ENCODE data around the gene MRPL27.

MRPL27 gene

DNA sequence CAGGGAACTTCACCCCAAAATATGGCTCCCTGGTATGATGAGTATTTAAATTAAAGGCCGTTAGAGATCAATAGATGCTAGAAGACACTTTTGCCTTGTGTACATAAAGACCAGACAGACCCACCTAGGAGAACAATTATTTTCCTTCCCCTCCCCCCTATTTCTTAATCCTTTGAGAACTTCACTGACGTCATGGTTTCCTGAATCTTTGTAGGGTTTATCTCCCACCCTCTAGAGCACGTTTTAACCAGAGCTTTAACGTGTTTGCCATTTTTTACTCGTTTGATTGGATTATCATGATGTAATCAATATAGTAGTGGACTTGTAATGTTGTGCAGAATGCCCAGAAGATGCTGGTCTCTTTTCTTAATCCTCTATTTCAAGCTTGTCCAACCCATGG is 49.9 kb downstream of the MRPL27 start:
- H3K4me3 ChIP-seq (ENCODE audit: low read depth, low read length): no peak overlapping the region
- TF ChIP-seq, protein P1, sequence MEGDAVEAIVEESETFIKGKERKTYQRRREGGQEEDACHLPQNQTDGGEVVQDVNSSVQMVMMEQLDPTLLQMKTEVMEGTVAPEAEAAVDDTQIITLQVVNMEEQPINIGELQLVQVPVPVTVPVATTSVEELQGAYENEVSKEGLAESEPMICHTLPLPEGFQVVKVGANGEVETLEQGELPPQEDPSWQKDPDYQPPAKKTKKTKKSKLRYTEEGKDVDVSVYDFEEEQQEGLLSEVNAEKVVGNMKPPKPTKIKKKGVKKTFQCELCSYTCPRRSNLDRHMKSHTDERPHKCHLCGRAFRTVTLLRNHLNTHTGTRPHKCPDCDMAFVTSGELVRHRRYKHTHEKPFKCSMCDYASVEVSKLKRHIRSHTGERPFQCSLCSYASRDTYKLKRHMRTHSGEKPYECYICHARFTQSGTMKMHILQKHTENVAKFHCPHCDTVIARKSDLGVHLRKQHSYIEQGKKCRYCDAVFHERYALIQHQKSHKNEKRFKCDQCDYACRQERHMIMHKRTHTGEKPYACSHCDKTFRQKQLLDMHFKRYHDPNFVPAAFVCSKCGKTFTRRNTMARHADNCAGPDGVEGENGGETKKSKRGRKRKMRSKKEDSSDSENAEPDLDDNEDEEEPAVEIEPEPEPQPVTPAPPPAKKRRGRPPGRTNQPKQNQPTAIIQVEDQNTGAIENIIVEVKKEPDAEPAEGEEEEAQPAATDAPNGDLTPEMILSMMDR (IDR thresholded peaks at IDR 0.05; ENCODE audit: control insufficient read depth, extremely low read depth, insufficient read depth): no peak
- DNase-seq (ENCODE audit: low read depth): no peak

DNA sequence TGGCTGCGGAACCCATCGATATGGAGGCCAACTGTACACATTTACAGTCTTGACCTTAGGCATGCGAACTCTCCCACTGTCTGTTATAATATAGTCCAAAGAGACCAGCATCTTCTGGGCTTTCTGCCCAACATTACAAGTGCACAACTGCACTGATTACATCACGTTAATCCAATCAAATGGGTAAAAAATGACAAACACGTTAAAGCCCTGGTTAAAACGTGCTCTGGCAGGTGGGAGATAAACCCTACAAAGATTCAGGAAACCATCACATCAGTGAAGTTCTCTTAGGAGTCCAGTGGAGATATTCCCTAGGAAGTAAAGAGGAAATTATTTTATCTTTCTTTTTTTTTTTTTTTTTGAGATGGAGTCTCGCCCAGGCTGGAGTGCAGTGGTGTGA is 50.7 kb downstream of the MRPL27 start:
- no peak overlapping the region for H3K4me3 ChIP-seq (ENCODE audit: low read depth, low read length)
- TF ChIP-seq, protein P1 (IDR thresholded peaks at IDR 0.05; ENCODE audit: control insufficient read depth, extremely low read depth, insufficient read depth): no peak
- no peak for DNase-seq (ENCODE audit: low read depth)

DNA sequence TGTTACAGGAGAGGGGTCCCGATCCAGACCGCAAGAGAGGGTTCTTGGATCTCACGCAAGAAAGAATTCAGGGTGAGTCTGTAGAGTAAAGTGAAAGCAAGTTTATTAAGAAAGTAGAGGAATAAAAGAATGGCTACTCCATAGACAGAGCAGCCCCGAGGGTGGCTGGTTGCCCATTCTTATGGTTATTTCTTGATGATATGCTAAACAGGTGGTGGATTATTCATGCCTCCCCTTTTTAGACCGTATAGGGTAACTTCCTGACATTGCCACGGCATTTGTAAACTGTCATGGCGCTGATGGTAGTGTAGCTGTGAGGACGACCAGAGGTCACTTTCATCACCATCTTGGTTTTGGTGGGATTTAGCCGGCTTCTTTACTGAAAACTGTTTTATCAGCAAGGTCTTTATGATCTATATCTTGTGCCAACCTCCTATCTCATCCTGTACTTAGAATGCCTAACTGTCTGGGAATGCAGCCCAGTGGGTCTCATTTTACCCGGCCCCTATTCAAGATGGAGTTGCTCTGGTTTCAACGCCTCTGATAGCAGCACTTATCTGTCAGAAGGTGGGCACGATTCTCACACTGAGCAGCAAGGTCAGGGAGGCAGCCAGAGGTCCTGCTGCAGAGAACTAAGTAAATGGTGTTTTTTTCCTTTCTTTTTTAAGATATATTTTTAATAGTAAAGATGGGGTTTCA is 53.5 kb downstream of the MRPL27 start:
- no peak for DNase-seq (ENCODE audit: low read depth)
- TF ChIP-seq, protein P1 (IDR thresholded peaks at IDR 0.05; ENCODE audit: control insufficient read depth, extremely low read depth, insufficient read depth): no peak
- no peak overlapping the region for H3K4me3 ChIP-seq (ENCODE audit: low read depth, low read length)

DNA sequence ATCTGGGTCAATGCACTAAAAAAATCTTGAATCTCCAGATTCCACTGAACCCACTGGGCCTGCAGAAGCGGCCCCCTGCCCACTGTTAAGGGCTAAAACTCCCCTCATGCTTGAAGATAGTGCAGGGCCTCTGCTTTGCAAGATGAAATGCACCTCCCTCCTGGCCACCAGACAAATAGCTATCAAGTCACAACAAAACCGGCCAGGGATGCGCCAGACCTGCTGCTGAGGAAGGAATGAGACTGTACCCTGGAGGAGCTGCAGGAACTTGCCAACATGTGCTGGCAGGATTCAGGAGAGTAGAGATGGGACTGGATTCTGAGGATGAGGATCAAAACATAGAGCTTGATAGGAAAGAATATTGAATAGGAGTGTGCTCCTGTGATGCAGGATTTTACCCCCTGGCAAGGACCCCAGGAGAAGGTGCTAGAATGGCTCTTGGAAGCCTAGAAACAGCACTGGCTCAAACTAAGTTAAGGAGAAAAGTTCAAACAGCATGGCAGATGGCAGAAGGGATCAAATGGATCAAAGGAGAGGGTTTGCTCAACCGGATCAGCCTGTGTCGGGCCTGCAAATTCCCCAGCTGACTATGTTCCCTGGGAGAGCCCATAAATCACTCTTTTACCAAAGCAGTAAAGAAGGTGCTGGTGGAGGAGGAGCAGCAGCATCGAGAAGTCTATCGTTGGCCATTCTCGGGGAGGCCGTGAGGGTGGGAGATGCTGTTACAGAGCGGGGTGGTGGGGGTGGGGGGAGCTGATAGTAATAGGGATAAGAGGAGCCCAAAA is 54.3 kb downstream of the MRPL27 start:
- no peak for DNase-seq (ENCODE audit: low read depth)
- TF ChIP-seq, protein P1 (IDR thresholded peaks at IDR 0.05; ENCODE audit: control insufficient read depth, extremely low read depth, insufficient read depth): no peak
- H3K4me3 ChIP-seq (ENCODE audit: low read depth, low read length): no peak overlapping the region
